Neural progenitor cell (in vitro differentiated cells): Measurements from ENCODE around the gene NOD1. TPM values are rescaled to one million over a fixed set of nuclear protein-coding genes. Genes with fewer than 3 reads are reported as not detected.
A peak's percentile ranks its signal among the peaks of the same experiment; 100 is the strongest.

Source experiments
- DNase-seq: peaks from one replicate; pipeline ENCODE4 v3.0.0-alpha.2; 2016; ENCODE audit warnings: low spot score
- H2AFZ ChIP-seq: fragments of 200-600 bp; sonication (generic); replicated peaks from 2 replicates; pipeline ENCODE4 v1.6.1; 2016; ENCODE audit warnings: antibody characterized with exemption
- H3F3A ChIP-seq: fragments of 200-600 bp; sonication (generic); 2 replicates; pipeline ENCODE4 v1.6.1; 2016; ENCODE audit warnings: antibody characterized with exemption, low read depth
- H3K27ac ChIP-seq: fragments of 200-600 bp; sonication (generic); 2 replicates; pipeline ENCODE4 v1.5.1; 2016; ENCODE audit warnings: mild to moderate bottlenecking
- H3K27me3 ChIP-seq: fragments of 200-600 bp; sonication (generic); 2 replicates; pipeline ENCODE4 v1.6.1; 2016; ENCODE audit warnings: mild to moderate bottlenecking, moderate library complexity
- H3K36me3 ChIP-seq: fragments of 200-600 bp; sonication (generic); 2 replicates; pipeline ENCODE4 v1.5.1; 2016
- H3K4me1 ChIP-seq: fragments of 200-600 bp; sonication (generic); 2 replicates; pipeline ENCODE4 v1.6.1; 2016; ENCODE audit warnings: mixed run types
- H3K4me2 ChIP-seq: fragments of 200-600 bp; sonication (generic); 2 replicates; pipeline ENCODE4 v1.6.1; 2016
- H3K4me3 ChIP-seq: fragments of 200-600 bp; sonication (generic); 2 replicates; pipeline ENCODE4 v1.5.1; 2016
- H3K79me2 ChIP-seq: fragments of 200-600 bp; sonication (generic); 2 replicates; pipeline ENCODE4 v1.6.1; 2016; ENCODE audit warnings: low read depth
- H3K9ac ChIP-seq: fragments of 200-600 bp; sonication (generic); 2 replicates; pipeline ENCODE4 v1.6.1; 2016
- H3K9me3 ChIP-seq: fragments of 200-600 bp; sonication (generic); 2 replicates; pipeline ENCODE4 v1.5.1; 2016; ENCODE audit warnings: low read depth
- H4K20me1 ChIP-seq: fragments of 200-600 bp; sonication (generic); 2 replicates; pipeline ENCODE4 v1.6.1; 2016; ENCODE audit warnings: low read depth
- H3K27ac Mint-ChIP-seq: 3 replicates; pipeline ENCODE4 v1.8.0; 2021; ENCODE audit warnings: mixed read lengths
- H3K27me3 Mint-ChIP-seq: 2 replicates; pipeline ENCODE4 v1.8.0; 2022; ENCODE audit warnings: low read depth, mild to moderate bottlenecking, inconsistent platforms, moderate library complexity, mixed read lengths; ENCODE audit not compliant: insufficient read depth
- H3K36me3 Mint-ChIP-seq: 3 replicates; pipeline ENCODE4 v1.8.0; 2021; ENCODE audit warnings: mixed read lengths
- H3K4me1 Mint-ChIP-seq: 3 replicates; pipeline ENCODE4 v1.8.0; 2021; ENCODE audit warnings: mixed read lengths
- H3K4me3 Mint-ChIP-seq: 3 replicates; pipeline ENCODE4 v1.8.0; 2021; ENCODE audit warnings: mild to moderate bottlenecking, moderate library complexity, mixed read lengths
- H3K9me3 Mint-ChIP-seq: 3 replicates; pipeline ENCODE4 v1.8.0; 2020; ENCODE audit warnings: mixed read lengths
- CTCF ChIP-seq: fragments of 200-600 bp; sonication (generic); IDR thresholded peaks from 2 replicates; pipeline ENCODE4 v1.5.1; 2017; ENCODE audit warnings: antibody characterized with exemption, mild to moderate bottlenecking
- EZH2 ChIP-seq: fragments of 200-600 bp; sonication (generic); IDR thresholded peaks from 2 replicates; pipeline ENCODE4 v1.6.1; 2017; ENCODE audit warnings: antibody characterized with exemption, mild to moderate bottlenecking, moderate library complexity
- EZH2phosphoT487 ChIP-seq: fragments of 200-600 bp; sonication (generic); IDR thresholded peaks from 2 replicates; pipeline ENCODE4 v1.6.1; 2017; ENCODE audit warnings: antibody characterized with exemption
- total RNA-seq: library from RNA; depleted of rRNA; stranded (reverse); fragments of >200 nt; gene quantifications from 2 replicates; pipeline ENCODE4 v1.2.3, GENCODE V29; 2015; ENCODE audit warnings: low replicate concordance

NOD1 gene
- total RNA-seq, 1 donor from 2014 or later: 5.0 TPM

GRCh38 chr7:30502470-30503251 lies 24.1 kb upstream of the NOD1 start:
- Histone ChIP-seq H4K20me1 (peaks cover 6% of the 10 kb centered on the region), H2AFZ (no peak overlapping the region), H3K4me3 (peak overlapping the region; percentile 72), H3K79me2 (peaks cover 57% of the 10 kb centered on the region), H3F3A (no peaks in the 10 kb centered on the region), H3K4me1 (peaks cover 14% of the 10 kb centered on the region), H3K27me3 (no peaks in the 10 kb centered on the region), H3K27ac (no peak overlapping the region), H3K9me3 (no peaks in the 10 kb centered on the region), H3K36me3 (peaks cover 15% of the 10 kb centered on the region), H3K9ac (no peak overlapping the region), H3K4me2 (peak overlapping the region; percentile 82)
- peaks cover 2% of the 10 kb centered on the region for H3K27me3 Mint-ChIP-seq
- no peak for DNase-seq
- peaks cover 16% of the 10 kb centered on the region for H3K4me1 Mint-ChIP-seq
- H3K27ac Mint-ChIP-seq: no peak overlapping the region
- H3K9me3 Mint-ChIP-seq: peaks cover 40% of the 10 kb centered on the region
- peak overlapping the region; percentile 0 for H3K4me3 Mint-ChIP-seq
- TF ChIP-seq CTCF (no peak), EZH2phosphoT487 (no peak), EZH2 (no peak)
- H3K36me3 Mint-ChIP-seq: peaks cover 38% of the 10 kb centered on the region

GRCh38 chr7:30501264-30501663 lies 22.7 kb upstream of the NOD1 start:
- Histone ChIP-seq H4K20me1 (peaks cover 6% of the 10 kb centered on the region), H2AFZ (no peak overlapping the region), H3K9ac (no peak overlapping the region), H3K9me3 (no peaks in the 10 kb centered on the region), H3K36me3 (peaks cover 29% of the 10 kb centered on the region), H3K27ac (no peak overlapping the region), H3K4me1 (peaks cover 14% of the 10 kb centered on the region), H3K4me3 (no peak overlapping the region), H3K79me2 (peaks cover 57% of the 10 kb centered on the region), H3K4me2 (no peak overlapping the region), H3F3A (no peaks in the 10 kb centered on the region), H3K27me3 (no peaks in the 10 kb centered on the region)
- no peak for TF ChIP-seq EZH2
- TF ChIP-seq EZH2phosphoT487: no peak
- no peak for TF ChIP-seq CTCF
- Mint-ChIP-seq H3K36me3 (peaks cover 49% of the 10 kb centered on the region), H3K4me3 (no peak overlapping the region), H3K9me3 (peaks cover 37% of the 10 kb centered on the region), H3K27me3 (peaks cover 4% of the 10 kb centered on the region), H3K27ac (no peak overlapping the region), H3K4me1 (peaks cover 16% of the 10 kb centered on the region)
- DNase-seq: no peak

GRCh38 chr7:30493228-30493627 lies 14.6 kb upstream of the NOD1 start:
- H3K27me3 ChIP-seq: no peaks in the 10 kb centered on the region
- no peak overlapping the region for H3K27ac Mint-ChIP-seq
- peaks cover 39% of the 10 kb centered on the region for H3K9me3 Mint-ChIP-seq
- H3F3A ChIP-seq: no peaks in the 10 kb centered on the region
- peaks cover 18% of the 10 kb centered on the region for H3K36me3 ChIP-seq
- peaks cover 35% of the 10 kb centered on the region for H3K36me3 Mint-ChIP-seq
- H3K4me1 ChIP-seq: no peaks in the 10 kb centered on the region
- H3K9me3 ChIP-seq: peaks cover 11% of the 10 kb centered on the region
- H3K4me1 Mint-ChIP-seq: no peaks in the 10 kb centered on the region
- H3K27ac ChIP-seq: no peak overlapping the region
- H4K20me1 ChIP-seq: no peaks in the 10 kb centered on the region
- TF ChIP-seq EZH2: no peak
- TF ChIP-seq EZH2phosphoT487: no peak
- DNase-seq: no peak
- no peak overlapping the region for H3K4me3 ChIP-seq
- no peak overlapping the region for H2AFZ ChIP-seq
- H3K4me3 Mint-ChIP-seq: no peak overlapping the region
- H3K27me3 Mint-ChIP-seq: peaks cover 3% of the 10 kb centered on the region
- H3K9ac ChIP-seq: no peak overlapping the region
- H3K4me2 ChIP-seq: no peak overlapping the region
- no peaks in the 10 kb centered on the region for H3K79me2 ChIP-seq

GRCh38 chr7:30491417-30491816 lies 12.8 kb upstream of the NOD1 start:
- Histone ChIP-seq H3K4me3 (no peak overlapping the region), H4K20me1 (no peaks in the 10 kb centered on the region), H3K79me2 (no peaks in the 10 kb centered on the region), H3K27ac (no peak overlapping the region), H2AFZ (no peak overlapping the region), H3K4me2 (no peak overlapping the region), H3F3A (no peaks in the 10 kb centered on the region), H3K36me3 (peaks cover 5% of the 10 kb centered on the region), H3K27me3 (no peaks in the 10 kb centered on the region), H3K9ac (no peak overlapping the region), H3K4me1 (no peaks in the 10 kb centered on the region), H3K9me3 (peaks cover 11% of the 10 kb centered on the region)
- no peak for DNase-seq
- Mint-ChIP-seq H3K36me3 (peaks cover 26% of the 10 kb centered on the region), H3K27me3 (peaks cover 3% of the 10 kb centered on the region), H3K4me3 (no peak overlapping the region), H3K9me3 (peaks cover 37% of the 10 kb centered on the region), H3K4me1 (no peaks in the 10 kb centered on the region), H3K27ac (no peak overlapping the region)
- TF ChIP-seq EZH2 (no peak), CTCF (no peak), EZH2phosphoT487 (no peak)
